Thymus (tissue), 11 donors: ENCODE data around the gene PDZD2. TPM values are rescaled to one million over a fixed set of nuclear protein-coding genes. Genes with fewer than 3 reads are reported as not detected.
"Not testable (repeated sequence)": the region's sequence is repeated elsewhere in the genome, so short reads cannot be mapped to it uniquely, and the experiment has no call there.

ENCODE experiments used
- DNase-seq, 9 donors: peaks; one replicate each; pipeline ENCODE4 v3.0.0-alpha.2; 2013; ENCODE audit warnings: low spot score in 9 of 9, low read depth in 6 of 9, missing footprints in 1 of 9
- H3K27ac ChIP-seq, 2 donors: one replicate each; pipeline ENCODE4 v1.5.1; 2013; ENCODE audit warnings: control low read depth in 1 of 2, low read depth in 1 of 2, low read length in 1 of 2, mild to moderate bottlenecking in 1 of 2, moderate library complexity in 1 of 2
- H3K27me3 ChIP-seq, 2 donors: one replicate each; pipeline ENCODE4 v1.5.1; 2013; ENCODE audit warnings: low read length in 1 of 2; ENCODE audit not compliant: control insufficient read depth in 2 of 2, insufficient read depth in 1 of 2
- H3K36me3 ChIP-seq, 2 donors: one replicate each; pipeline ENCODE4 v1.5.1; 2013; ENCODE audit warnings: low read length in 1 of 2, mild to moderate bottlenecking in 1 of 2, moderate library complexity in 1 of 2; ENCODE audit not compliant: control insufficient read depth in 2 of 2, insufficient read depth in 2 of 2
- H3K4me1 ChIP-seq, 2 donors: one replicate each; pipeline ENCODE4 v1.5.1; 2013; ENCODE audit warnings: low read length in 2 of 2; ENCODE audit not compliant: control insufficient read depth in 2 of 2, insufficient read depth in 2 of 2
- H3K4me3 ChIP-seq, 2 donors: one replicate each; pipeline ENCODE4 v1.5.1; 2013; ENCODE audit warnings: low read length in 2 of 2, control low read depth in 1 of 2, mild to moderate bottlenecking in 1 of 2
- H3K9me3 ChIP-seq, 2 donors: one replicate each; pipeline ENCODE4 v1.5.1; 2013; ENCODE audit warnings: low read length in 1 of 2, mild to moderate bottlenecking in 1 of 2; ENCODE audit not compliant: control insufficient read depth in 2 of 2, insufficient read depth in 1 of 2
- WGBS: extraction: QIAGEN DNeasy Blood & Tissue Kit; methylation state at CpG from one replicate; pipeline ENCODE4 v1.1.7; 2013; 5-methylcytosine and 5-hydroxymethylcytosine counted together
- polyA plus RNA-seq: library from polyadenylated mRNA; stranded (reverse); fragments of 200-250 nt; gene quantifications from one replicate; pipeline ENCODE4 v1.2.3, GENCODE V29; 2013
- total RNA-seq: library from RNA; stranded (reverse); fragments of 120-200 nt; gene quantifications from one replicate; pipeline ENCODE4 v1.2.4, GENCODE V29; 2013
- donor health status: healthy.

PDZD2 gene
- total and polyA plus RNA-seq, 2 donors = 4.4 to 6.8 TPM

GRCh38 chr5:32108167-32108566 is 469.2 kb downstream of the PDZD2 start:
- peaks cover 34 to 65% of the 10 kb centered on the region in 2 donors for H3K36me3 ChIP-seq
- DNase-seq = no peak
- H3K27me3 ChIP-seq = no peaks in the 10 kb centered on the region
- H3K9me3 ChIP-seq = no peaks in the 10 kb centered on the region
- H3K4me3 ChIP-seq = no peak overlapping the region
- H3K4me1 ChIP-seq = no peaks in the 10 kb centered on the region
- 97% methylated on average over 4 of the region's 4 CpGs for WGBS
- no peak overlapping the region for H3K27ac ChIP-seq

GRCh38 chr5:32109236-32109635 is 470.3 kb downstream of the PDZD2 start:
- no peaks in the 10 kb centered on the region for H3K4me1 ChIP-seq
- H3K27ac ChIP-seq = no peak overlapping the region
- H3K36me3 ChIP-seq = peaks cover 28 to 60% of the 10 kb centered on the region in 2 donors
- no peaks in the 10 kb centered on the region for H3K27me3 ChIP-seq
- no peak for DNase-seq
- 99% methylated on average over 10 of the region's 10 CpGs for WGBS
- H3K9me3 ChIP-seq = no peaks in the 10 kb centered on the region
- no peak overlapping the region for H3K4me3 ChIP-seq

GRCh38 chr5:32110111-32110696 is 471.3 kb downstream of the PDZD2 start:
- Histone ChIP-seq H3K4me1 (no peaks in the 10 kb centered on the region), H3K9me3 (no peaks in the 10 kb centered on the region), H3K36me3 (peaks cover 28 to 59% of the 10 kb centered on the region in 2 donors), H3K4me3 (no peak overlapping the region), H3K27ac (no peak overlapping the region), H3K27me3 (no peaks in the 10 kb centered on the region)
- DNase-seq = no peak
- WGBS = 99% methylated on average over 5 of the region's 5 CpGs

GRCh38 chr5:32115985-32116384 is 477.1 kb downstream of the PDZD2 start:
- 98% methylated on average over 3 of the region's 3 CpGs for WGBS
- Histone ChIP-seq H3K27me3 (no peaks in the 10 kb centered on the region), H3K36me3 (peaks cover 26 to 30% of the 10 kb centered on the region in 2 donors), H3K9me3 (no peaks in the 10 kb centered on the region), H3K4me3 (no peak overlapping the region), H3K4me1 (no peaks in the 10 kb centered on the region), H3K27ac (no peak overlapping the region)
- DNase-seq = no peak

- Histone ChIP-seq H3K27me3 (no peaks in the 10 kb centered on the region), H3K9me3 (no peaks in the 10 kb centered on the region), H3K4me3 (no peak overlapping the region), H3K4me1 (no peaks in the 10 kb centered on the region), H3K36me3 (peaks cover 24 to 32% of the 10 kb centered on the region in 2 donors), H3K27ac (no peak overlapping the region)
- WGBS = 98% methylated on average over 4 of the region's 4 CpGs
- DNase-seq = no peak
Observed at GRCh38 chr5:32116574-32117313, 477.8 kb downstream of the PDZD2 start.

- peaks cover 17 to 34% of the 10 kb centered on the region in 2 donors for H3K36me3 ChIP-seq
Observed at GRCh38 chr5:32118922-32119321, 480.0 kb downstream of the PDZD2 start.

GRCh38 chr5:32123058-32123805 is 484.3 kb downstream of the PDZD2 start:
- no peak overlapping the region for H3K4me3 ChIP-seq
- no peak overlapping the region for H3K27ac ChIP-seq
- no peaks in the 10 kb centered on the region for H3K4me1 ChIP-seq
- no peaks in the 10 kb centered on the region for H3K9me3 ChIP-seq
- WGBS = 98% methylated on average over 8 of the region's 8 CpGs
- H3K27me3 ChIP-seq = no peaks in the 10 kb centered on the region
- peaks cover 25 to 52% of the 10 kb centered on the region in 2 donors for H3K36me3 ChIP-seq
- DNase-seq = no peak

More at GRCh38 chr5:32118922-32119321, 480.0 kb downstream of the PDZD2 start:
- H3K4me3 ChIP-seq, DNase-seq, H3K27me3 ChIP-seq, H3K4me1 ChIP-seq, H3K9me3 ChIP-seq, H3K27ac ChIP-seq: not testable (repeated sequence)
- WGBS = over 99% methylated on average over 8 of the region's 8 CpGs

- Histone ChIP-seq H3K4me1 (no peaks in the 10 kb centered on the region), H3K4me3 (no peak overlapping the region), H3K9me3 (no peaks in the 10 kb centered on the region), H3K27ac (no peak overlapping the region), H3K36me3 (peaks cover 28 to 52% of the 10 kb centered on the region in 2 donors), H3K27me3 (no peaks in the 10 kb centered on the region)
- no peak for DNase-seq
- 97% methylated on average over 6 of the region's 6 CpGs for WGBS
Observed at GRCh38 chr5:32123889-32124676, 485.2 kb downstream of the PDZD2 start.
